Activated CD4-positive, alpha-beta memory T cell treated with anti-CD3 and anti-CD28 coated beads for 36 hours (primary cell): ENCODE measurements around the gene PLTP. TPM values are rescaled to one million over a fixed set of nuclear protein-coding genes. Genes with fewer than 3 reads are reported as not detected.
A peak's percentile ranks its signal among the peaks of the same experiment; 100 is the strongest.

Experiments
- CTCF ChIA-PET: fragments of 350-600 bp; sonication (Branson Sonifier 250); formaldehyde crosslinking; loops from one replicate; lab custom pipeline; 2021; ENCODE audit warnings: antibody characterized with exemption, inconsistent platforms; lab: Charles Lee
- POLR2A ChIA-PET: fragments of 350-600 bp; sonication (Branson Sonifier 250); formaldehyde crosslinking; loops from one replicate; lab custom pipeline; 2021; ENCODE audit warnings: antibody characterized with exemption; lab: Charles Lee
- DNase-seq: peaks from one replicate; pipeline ENCODE4 v3.0.0-alpha.2; 2020
- H3K27ac Mint-ChIP-seq: one replicate; pipeline ENCODE4 v1.8.0; 2021; ENCODE audit warnings: mixed read lengths
- H3K27me3 Mint-ChIP-seq: one replicate; pipeline ENCODE4 v1.8.0; 2021; ENCODE audit warnings: mixed read lengths
- H3K36me3 Mint-ChIP-seq: one replicate; pipeline ENCODE4 v1.8.0; 2021; ENCODE audit warnings: mixed read lengths
- H3K4me1 Mint-ChIP-seq: one replicate; pipeline ENCODE4 v1.8.0; 2021; ENCODE audit warnings: low read depth, mixed read lengths
- H3K4me3 Mint-ChIP-seq: one replicate; pipeline ENCODE4 v1.8.0; 2021; ENCODE audit warnings: mild to moderate bottlenecking, mixed read lengths
- H3K9me3 Mint-ChIP-seq: one replicate; pipeline ENCODE4 v1.8.0; 2021; ENCODE audit warnings: mixed read lengths
- intact Hi-C: fragments of 100-400 bp; cut with micrococcal nuclease; formaldehyde crosslinking; loops from one replicate; pipeline ENCODE4 v1.15.1; 2023
- total RNA-seq, 2 experiments: library from RNA; stranded (reverse); gene quantifications; one replicate each; pipeline ENCODE4 v1.2.3, GENCODE V29; 2021

Gene PLTP
- total RNA-seq, 2 experiments from 2014 or later: 9.4 to 9.5 TPM

GRCh38 chr20:45861221-45862075 is 50.5 kb downstream of the PLTP start:
- no peak for DNase-seq
- Mint-ChIP-seq H3K27ac (no peak overlapping the region), H3K4me3 (no peak overlapping the region), H3K9me3 (no peaks in the 10 kb centered on the region), H3K27me3 (no peaks in the 10 kb centered on the region), H3K4me1 (peaks cover 25% of the 10 kb centered on the region), H3K36me3 (no peaks in the 10 kb centered on the region)
- POLR2A ChIA-PET: no interaction called here
- CTCF ChIA-PET: interaction anchor here (0.6 kb wide), 1 partner anchor 82 kb away, joined by 3 read pairs; no protein-coding TSS in a partner anchor
- intact Hi-C loops: no loop called here

- Mint-ChIP-seq H3K4me3 (no peak overlapping the region), H3K27ac (no peak overlapping the region), H3K36me3 (no peaks in the 10 kb centered on the region), H3K4me1 (peaks cover 31% of the 10 kb centered on the region), H3K27me3 (no peaks in the 10 kb centered on the region), H3K9me3 (no peaks in the 10 kb centered on the region)
- no peak for DNase-seq
- CTCF ChIA-PET: no interaction called here
- intact Hi-C loops: no loop called here
- POLR2A ChIA-PET: no interaction called here
Observed at GRCh38 chr20:45860560-45861220, 51.3 kb downstream of the PLTP start.

GRCh38 chr20:45859916-45860315 is 52.0 kb downstream of the PLTP start:
- H3K27me3 Mint-ChIP-seq: no peaks in the 10 kb centered on the region
- peaks cover 32% of the 10 kb centered on the region for H3K4me1 Mint-ChIP-seq
- intact Hi-C loops: no loop called here
- H3K4me3 Mint-ChIP-seq: no peak overlapping the region
- no peaks in the 10 kb centered on the region for H3K36me3 Mint-ChIP-seq
- no peak overlapping the region for H3K27ac Mint-ChIP-seq
- no peak for DNase-seq
- POLR2A ChIA-PET: no interaction called here
- H3K9me3 Mint-ChIP-seq: no peaks in the 10 kb centered on the region
- CTCF ChIA-PET: no interaction called here

DNA sequence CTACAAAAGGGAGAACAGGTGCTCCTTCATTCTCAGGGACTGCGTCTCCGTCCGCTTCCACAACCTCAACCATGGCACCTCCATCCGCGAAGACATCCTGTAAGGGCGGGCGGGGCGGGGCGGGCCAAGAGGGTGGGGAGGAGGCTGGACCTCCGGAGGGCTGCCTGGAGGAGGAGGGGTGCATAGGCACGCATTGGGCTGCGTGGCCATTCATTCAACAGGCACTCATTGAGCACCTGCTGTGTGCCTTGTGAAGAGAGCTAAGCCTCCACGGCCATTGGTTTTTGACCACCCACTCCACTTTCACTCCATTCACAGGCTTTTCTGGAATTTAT is 54.1 kb downstream of the PLTP start:
- Mint-ChIP-seq H3K27ac (peak overlapping the region; percentile 97), H3K36me3 (no peaks in the 10 kb centered on the region), H3K27me3 (no peaks in the 10 kb centered on the region), H3K4me3 (peak overlapping the region; percentile 97), H3K4me1 (peaks cover 35% of the 10 kb centered on the region), H3K9me3 (no peaks in the 10 kb centered on the region)
- peak; percentile 72 for DNase-seq
- intact Hi-C loops: loop anchor here (1.0 kb wide), 6 partner anchors 23 to 113 kb away; partner anchors contain the start of genes UBE2C and ZSWIM1
- ChIA-PET POLR2A (interaction anchor here (3.0 kb wide), 1 partner anchor 33 kb away, joined by 13 read pairs; the partner anchor contains the start of genes CTSA and NEURL2), CTCF (interaction anchor here (1.2 to 1.4 kb wide), 3 partner anchors 59 to 113 kb away, joined by 3 read pairs; no protein-coding TSS in a partner anchor)

GRCh38 chr20:45857114-45857881 is 54.7 kb downstream of the PLTP start, which contains the start of the genes ACOT8 and ZSWIM3:
TSS of gene ACOT8 (minus strand) at chr20:45857392. CDS start at chr20:45857315, 77 bp downstream.
TSS of gene ZSWIM3 (plus strand) at chr20:45857614. CDS start at chr20:45857826, 212 bp downstream.
- Mint-ChIP-seq H3K9me3 (no peaks in the 10 kb centered on the region), H3K36me3 (no peaks in the 10 kb centered on the region), H3K27me3 (no peaks in the 10 kb centered on the region), H3K4me3 (peak within 1 kb of the TSS; percentile 97), H3K27ac (peak within 1 kb of the TSS; percentile 97), H3K4me1 (peaks cover 35% of the 10 kb centered on the region)
- DNase-seq: peak; percentile 96
- ChIA-PET POLR2A (interaction anchor here (1.1 to 3.0 kb wide), 4 partner anchors 21 to 77 kb away, joined by 3 to 13 read pairs (median 10); partner anchors contain the start of genes CTSA, NEURL2, PCIF1 and ZSWIM1), CTCF (interaction anchor here (0.9 to 1.4 kb wide), 2 partner anchors 16 to 113 kb away, joined by 3 read pairs; no protein-coding TSS in a partner anchor)
- intact Hi-C loops: loop anchor here (1.0 kb wide), 6 partner anchors 24 to 114 kb away; partner anchors contain the start of genes UBE2C and ZSWIM1

GRCh38 chr20:45853484-45853883 is 58.5 kb downstream of the PLTP start:
- H3K4me3 Mint-ChIP-seq: no peak overlapping the region
- POLR2A ChIA-PET: no interaction called here
- H3K4me1 Mint-ChIP-seq: peaks cover 19% of the 10 kb centered on the region
- intact Hi-C loops: no loop called here
- CTCF ChIA-PET: interaction anchor here (0.6 to 0.9 kb wide), 2 partner anchors 116 to 1850 kb away, joined by 3 to 4 read pairs; no protein-coding TSS in a partner anchor
- no peaks in the 10 kb centered on the region for H3K27me3 Mint-ChIP-seq
- peaks cover 5% of the 10 kb centered on the region for H3K36me3 Mint-ChIP-seq
- H3K27ac Mint-ChIP-seq: no peak overlapping the region
- no peak for DNase-seq
- no peaks in the 10 kb centered on the region for H3K9me3 Mint-ChIP-seq

GRCh38 chr20:45852326-45852725 is 59.6 kb downstream of the PLTP start:
- H3K9me3 Mint-ChIP-seq: no peaks in the 10 kb centered on the region
- H3K36me3 Mint-ChIP-seq: peaks cover 8% of the 10 kb centered on the region
- no peak overlapping the region for H3K27ac Mint-ChIP-seq
- DNase-seq: no peak
- H3K4me3 Mint-ChIP-seq: no peak overlapping the region
- intact Hi-C loops: no loop called here
- H3K4me1 Mint-ChIP-seq: peaks cover 13% of the 10 kb centered on the region
- POLR2A ChIA-PET: no interaction called here
- CTCF ChIA-PET: interaction anchor here (0.6 to 1.9 kb wide), 2 partner anchors 29 to 40 kb away, joined by 4 to 5 read pairs; partner anchors contain the start of gene UBE2C
- no peaks in the 10 kb centered on the region for H3K27me3 Mint-ChIP-seq

DNA sequence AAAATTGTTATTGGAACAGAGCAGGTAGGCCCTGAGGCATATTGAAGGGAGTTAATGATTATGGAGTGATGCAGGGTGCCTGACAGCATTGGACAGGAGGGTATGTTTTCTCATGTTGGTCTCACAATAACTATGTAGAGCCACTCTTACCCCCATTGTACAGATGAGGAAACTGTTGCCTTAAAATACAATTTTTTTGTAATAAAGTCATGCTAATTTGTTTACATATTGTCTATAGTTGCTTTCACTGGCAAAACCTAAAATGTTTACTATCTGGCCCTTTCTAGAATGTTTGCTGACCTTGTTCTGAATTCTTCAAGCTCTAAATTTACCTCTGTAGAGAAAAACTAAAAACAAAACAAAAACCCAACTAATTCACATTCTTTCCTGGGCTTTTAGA is 60.5 kb downstream of the PLTP start:
- intact Hi-C loops: no loop called here
- POLR2A ChIA-PET: no interaction called here
- H3K36me3 Mint-ChIP-seq: peaks cover 8% of the 10 kb centered on the region

DNA sequence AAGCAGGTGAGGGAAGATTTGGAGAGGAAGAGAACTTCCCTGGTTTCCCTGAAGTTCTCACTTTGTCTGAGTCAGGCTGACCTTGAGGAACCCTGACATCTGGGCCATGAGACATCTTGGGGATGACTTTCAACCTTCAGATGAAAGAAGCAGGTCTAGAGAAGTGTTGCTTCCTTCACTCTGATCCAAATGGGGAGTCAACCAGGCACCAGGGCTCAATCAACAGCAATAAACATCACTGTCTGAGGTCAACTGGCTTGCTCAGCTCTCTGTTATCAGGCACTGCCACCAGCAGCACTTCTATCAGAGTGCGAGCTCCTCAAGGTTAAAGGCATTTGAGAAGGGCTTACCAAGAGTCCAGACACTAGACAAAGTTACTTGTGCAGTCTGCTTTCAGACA is 61.0 kb downstream of the PLTP start:
- ChIA-PET POLR2A (no interaction called here), CTCF (interaction anchor here (1.1 kb wide), 1 partner anchor 52 kb away, joined by 3 read pairs; no protein-coding TSS in a partner anchor)
- no peak overlapping the region for H3K4me3 Mint-ChIP-seq
- no peaks in the 10 kb centered on the region for H3K9me3 Mint-ChIP-seq
- peaks cover 8% of the 10 kb centered on the region for H3K36me3 Mint-ChIP-seq
- H3K4me1 Mint-ChIP-seq: peaks cover 6% of the 10 kb centered on the region
- H3K27ac Mint-ChIP-seq: no peak overlapping the region
- no peaks in the 10 kb centered on the region for H3K27me3 Mint-ChIP-seq
- intact Hi-C loops: no loop called here
- DNase-seq: no peak

More for the DNA sequence above, 60.5 kb downstream of the PLTP start:
- Mint-ChIP-seq H3K27ac (no peak overlapping the region), H3K9me3 (no peaks in the 10 kb centered on the region), H3K27me3 (no peaks in the 10 kb centered on the region), H3K4me1 (peaks cover 10% of the 10 kb centered on the region), H3K4me3 (no peak overlapping the region)
- CTCF ChIA-PET: interaction anchor here (1.1 to 1.9 kb wide), 2 partner anchors 28 to 52 kb away, joined by 3 to 5 read pairs; no protein-coding TSS in a partner anchor
- no peak for DNase-seq

DNA sequence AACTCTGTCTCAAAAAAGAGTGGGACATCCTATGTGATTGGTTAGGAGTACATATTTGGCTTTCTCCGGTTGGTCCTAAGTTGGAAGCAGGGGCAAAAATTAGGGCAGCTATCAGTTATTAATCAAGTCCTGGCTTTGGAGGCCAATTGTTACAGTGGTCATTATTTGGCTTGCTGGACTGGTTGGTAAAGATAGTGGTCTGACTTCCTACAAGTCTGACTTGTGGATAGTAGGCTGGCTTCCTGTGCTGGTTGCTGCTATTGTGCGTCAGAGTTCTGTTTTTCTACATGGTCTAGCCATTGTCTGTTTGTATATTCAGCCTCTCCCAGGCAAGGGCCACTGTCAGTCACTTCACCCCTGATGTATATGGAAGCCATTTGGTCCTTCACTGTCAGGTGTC is 61.7 kb downstream of the PLTP start:
- Mint-ChIP-seq H3K27ac (no peak overlapping the region), H3K36me3 (peaks cover 8% of the 10 kb centered on the region), H3K4me1 (peaks cover 3% of the 10 kb centered on the region), H3K9me3 (no peaks in the 10 kb centered on the region), H3K4me3 (no peak overlapping the region), H3K27me3 (no peaks in the 10 kb centered on the region)
- POLR2A ChIA-PET: no interaction called here
- DNase-seq: no peak
- intact Hi-C loops: no loop called here
- CTCF ChIA-PET: interaction anchor here (1.1 kb wide), 1 partner anchor 51 kb away, joined by 3 read pairs; no protein-coding TSS in a partner anchor

DNA sequence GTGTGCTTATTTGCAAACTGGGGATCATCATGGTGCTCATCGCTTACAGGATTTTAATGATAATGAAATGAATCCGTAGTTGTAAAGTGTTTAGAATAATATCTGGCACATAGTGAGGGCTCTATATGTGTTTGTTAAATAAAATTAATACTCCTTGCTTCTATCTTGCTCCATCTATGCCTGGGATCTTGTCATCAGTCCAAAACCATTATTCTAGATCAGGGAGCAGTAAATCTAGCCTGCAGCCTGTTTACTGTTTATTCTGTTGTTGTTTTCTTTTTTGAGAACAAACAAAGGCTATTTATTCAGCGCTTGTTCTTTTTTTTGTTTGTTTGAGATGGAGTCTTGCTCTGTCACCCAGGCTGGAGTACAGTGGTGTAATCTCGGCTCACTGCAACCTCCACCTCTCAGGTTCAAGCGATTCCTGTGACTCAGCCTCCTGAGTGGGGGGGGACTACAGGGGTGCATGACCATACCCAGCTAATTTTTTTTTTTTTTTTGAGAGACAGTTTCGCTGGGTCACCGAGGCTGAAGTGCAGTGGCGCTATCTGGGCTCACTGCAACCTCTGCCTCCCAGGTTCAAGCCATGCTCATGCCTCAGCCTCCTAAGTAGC is 62.9 kb downstream of the PLTP start:
- peaks cover 14% of the 10 kb centered on the region for H3K36me3 Mint-ChIP-seq
- CTCF ChIA-PET: no interaction called here
- no peak for DNase-seq
- no peaks in the 10 kb centered on the region for H3K4me1 Mint-ChIP-seq
- no peaks in the 10 kb centered on the region for H3K27me3 Mint-ChIP-seq
- intact Hi-C loops: no loop called here
- no peak overlapping the region for H3K27ac Mint-ChIP-seq
- H3K9me3 Mint-ChIP-seq: no peaks in the 10 kb centered on the region
- no peak overlapping the region for H3K4me3 Mint-ChIP-seq
- POLR2A ChIA-PET: no interaction called here
